MM.1S (cell line): ENCODE measurements around the gene ARHGEF26.

ENCODE experiments used
- DNase-seq: peaks from one replicate; pipeline ENCODE4 v3.0.0-alpha.2; 2015
- H2AFZ ChIP-seq: fragments of 300-600 bp; sonication (generic); 2 replicates; pipeline ENCODE4 v1.6.0; 2016; ENCODE audit warnings: antibody characterized with exemption, low read length
- H3F3A ChIP-seq: fragments of 300-600 bp; sonication (generic); 2 replicates; pipeline ENCODE4 v1.6.1; 2016; ENCODE audit warnings: mild to moderate bottlenecking, antibody characterized with exemption, low read length, moderate library complexity, mixed read lengths; ENCODE audit not compliant: insufficient read depth
- H3K27ac ChIP-seq: fragments of 300-600 bp; sonication (generic); 2 replicates; pipeline ENCODE4 v1.5.1; 2016; ENCODE audit warnings: mild to moderate bottlenecking, low read length
- H3K27me3 ChIP-seq: fragments of 300-600 bp; sonication (generic); replicated peaks from 2 replicates; pipeline ENCODE4 v1.6.0; 2016; ENCODE audit warnings: low read length; ENCODE audit not compliant: insufficient read depth
- H3K36me3 ChIP-seq: fragments of 300-600 bp; sonication (generic); replicated peaks from 2 replicates; pipeline ENCODE4 v1.6.1; 2016; ENCODE audit warnings: mild to moderate bottlenecking, low read length, mixed read lengths; ENCODE audit not compliant: insufficient read depth
- H3K4me1 ChIP-seq: fragments of 300-600 bp; sonication (generic); 2 replicates; pipeline ENCODE4 v1.6.1; 2016; ENCODE audit warnings: low read length, mixed read lengths
- H3K4me2 ChIP-seq: fragments of 300-600 bp; sonication (generic); 2 replicates; pipeline ENCODE4 v1.6.0; 2016; ENCODE audit warnings: low read depth, low read length
- H3K4me3 ChIP-seq: fragments of 300-600 bp; sonication (generic); 2 replicates; pipeline ENCODE4 v1.5.1; 2016; ENCODE audit warnings: low read length, mixed read lengths
- H3K79me2 ChIP-seq: fragments of 300-600 bp; sonication (generic); 2 replicates; pipeline ENCODE4 v1.6.1; 2016; ENCODE audit warnings: mixed run types, low read length, mixed read lengths
- H3K9ac ChIP-seq: fragments of 300-600 bp; sonication (generic); 2 replicates; pipeline ENCODE4 v1.6.1; 2016; ENCODE audit warnings: low read length, mixed read lengths
- H3K9me2 ChIP-seq: fragments of 300-600 bp; sonication (generic); replicated peaks from 2 replicates; pipeline ENCODE4 v1.6.1; 2016; ENCODE audit warnings: mild to moderate bottlenecking, low read length, mixed read lengths; ENCODE audit not compliant: insufficient read depth
- H3K9me3 ChIP-seq: fragments of 300-600 bp; sonication (generic); replicated peaks from 2 replicates; pipeline ENCODE4 v1.6.1; 2016; ENCODE audit warnings: mild to moderate bottlenecking, low read length, mixed read lengths; ENCODE audit not compliant: insufficient read depth
- H4K20me1 ChIP-seq: fragments of 300-600 bp; sonication (generic); 2 replicates; pipeline ENCODE4 v1.6.1; 2016; ENCODE audit warnings: mild to moderate bottlenecking, low read length, moderate library complexity, mixed read lengths; ENCODE audit not compliant: insufficient read depth
- CTCF ChIP-seq: fragments of 300-600 bp; sonication (generic); IDR thresholded peaks from 2 replicates; pipeline ENCODE4 v1.5.1; 2016; ENCODE audit warnings: antibody characterized with exemption, low read length, mixed read lengths
- EZH2 ChIP-seq: fragments of 300-600 bp; sonication (generic); optimal IDR thresholded peaks from 2 replicates; pipeline ENCODE3; 2017; ENCODE audit warnings: low read depth, mild to moderate bottlenecking, antibody characterized with exemption, low read length, mixed read lengths
- EZH2phosphoT487 ChIP-seq: fragments of 300-600 bp; sonication (generic); IDR thresholded peaks from 2 replicates; pipeline ENCODE4 v1.6.1; 2018; ENCODE audit warnings: antibody characterized with exemption, low read length

The ARHGEF26 gene

GRCh38 chr3:154220462-154220861 is 99.3 kb downstream of the ARHGEF26 start:
- no peak for DNase-seq
- Histone ChIP-seq H2AFZ (no peak overlapping the region), H4K20me1 (no peaks in the 10 kb centered on the region), H3K4me2 (no peak overlapping the region), H3K9ac (no peak overlapping the region), H3K36me3 (no peaks in the 10 kb centered on the region), H3K4me3 (no peak overlapping the region), H3K79me2 (no peaks in the 10 kb centered on the region), H3K4me1 (no peaks in the 10 kb centered on the region), H3K9me3 (no peaks in the 10 kb centered on the region), H3K27ac (no peak overlapping the region), H3K27me3 (no peaks in the 10 kb centered on the region), H3K9me2 (no peaks in the 10 kb centered on the region), H3F3A (no peaks in the 10 kb centered on the region)
- TF ChIP-seq CTCF (no peak), EZH2phosphoT487 (no peak), EZH2 (no peak)

- H3K9me2 ChIP-seq: no peaks in the 10 kb centered on the region
- TF ChIP-seq EZH2: no peak
- TF ChIP-seq CTCF: no peak
- TF ChIP-seq EZH2phosphoT487: no peak
These were observed 102.3 kb downstream of the ARHGEF26 start for GRCh38 chr3:154223519-154223918.

GRCh38 chr3:154224366-154224765 is 103.2 kb downstream of the ARHGEF26 start:
- no peak for TF ChIP-seq EZH2phosphoT487
- TF ChIP-seq EZH2: no peak
- no peak for TF ChIP-seq CTCF
- H3K4me1 ChIP-seq: no peaks in the 10 kb centered on the region
- no peaks in the 10 kb centered on the region for H3K9me2 ChIP-seq
- no peaks in the 10 kb centered on the region for H4K20me1 ChIP-seq
- H3K9ac ChIP-seq: no peak overlapping the region
- no peaks in the 10 kb centered on the region for H3K79me2 ChIP-seq
- no peak for DNase-seq
- H3F3A ChIP-seq: no peaks in the 10 kb centered on the region
- H3K4me3 ChIP-seq: no peak overlapping the region
- H3K27ac ChIP-seq: no peak overlapping the region
- H3K36me3 ChIP-seq: no peaks in the 10 kb centered on the region
- H3K9me3 ChIP-seq: no peaks in the 10 kb centered on the region
- no peak overlapping the region for H3K4me2 ChIP-seq
- no peak overlapping the region for H2AFZ ChIP-seq
- H3K27me3 ChIP-seq: no peaks in the 10 kb centered on the region

More at GRCh38 chr3:154223519-154223918, 102.3 kb downstream of the ARHGEF26 start:
- no peaks in the 10 kb centered on the region for H3K4me1 ChIP-seq
- no peaks in the 10 kb centered on the region for H3K27me3 ChIP-seq
- no peaks in the 10 kb centered on the region for H3K9me3 ChIP-seq
- H3F3A ChIP-seq: no peaks in the 10 kb centered on the region
- H3K36me3 ChIP-seq: no peaks in the 10 kb centered on the region
- H3K4me2 ChIP-seq: no peak overlapping the region
- H4K20me1 ChIP-seq: no peaks in the 10 kb centered on the region
- no peak overlapping the region for H3K4me3 ChIP-seq
- no peak for DNase-seq
- no peak overlapping the region for H2AFZ ChIP-seq
- no peak overlapping the region for H3K9ac ChIP-seq
- no peaks in the 10 kb centered on the region for H3K79me2 ChIP-seq
- H3K27ac ChIP-seq: no peak overlapping the region
